Caco-2 (cell line): ENCODE measurements around the gene WDR31. TPM values are rescaled to one million over a fixed set of nuclear protein-coding genes. Genes with fewer than 3 reads are reported as not detected.
A peak's percentile ranks its signal among the peaks of the same experiment; 100 is the strongest.

ENCODE experiments used
- BruUV-seq: library from RNA; stranded (reverse); fragments of 400-500 nt; replicated peaks from 2 replicates; lab custom pipeline; 2021; lab: Mats Ljungman, UMichigan
- CTCF ChIA-PET: fragments of 300-600 bp; sonication (Branson Sonifier 250); formaldehyde crosslinking; loops from one replicate; lab custom pipeline; 2022; ENCODE audit warnings: antibody characterized with exemption; lab: Charles Lee
- POLR2A ChIA-PET: fragments of 300-600 bp; sonication (Branson Sonifier 250); formaldehyde crosslinking; loops from one replicate; lab custom pipeline; 2022; ENCODE audit warnings: antibody characterized with exemption; lab: Charles Lee
- DNase-seq, 2 experiments: peaks; one replicate each; pipeline versions ENCODE4 v3.0.0 to v3.0.0-alpha.2; 2020 to 2022
- H3K27me3 ChIP-seq: replicated peaks from 2 replicates; pipeline ENCODE4 v1.6.0; 2011; ENCODE audit warnings: low read length; ENCODE audit not compliant: control insufficient read depth, insufficient read depth
- H3K36me3 ChIP-seq: 2 replicates; pipeline ENCODE4 v1.5.1; 2011; ENCODE audit warnings: low read length; ENCODE audit not compliant: control insufficient read depth, insufficient read depth
- H3K4me1 ChIP-seq: fragments of 250-450 bp; sonication (Bioruptor Pico); 2 replicates; pipeline ENCODE4 v1.5.1; 2020; ENCODE audit warnings: mild to moderate bottlenecking
- H3K4me3 ChIP-seq: 2 replicates; pipeline ENCODE4 v1.5.1; 2011; ENCODE audit warnings: low read depth, mild to moderate bottlenecking, control low read depth, low read length
- H3K9me3 ChIP-seq: fragments of 250-450 bp; sonication (Bioruptor Pico); 2 replicates; pipeline ENCODE4 v1.5.1; 2020; ENCODE audit warnings: mild to moderate bottlenecking, moderate library complexity
- H3K27ac Mint-ChIP-seq: one replicate; pipeline ENCODE4 v1.8.0; 2022; ENCODE audit warnings: mixed read lengths; ENCODE audit not compliant: unreplicated experiment
- H3K27me3 Mint-ChIP-seq: one replicate; pipeline ENCODE4 v1.8.0; 2022; ENCODE audit warnings: mixed read lengths; ENCODE audit not compliant: insufficient read depth, unreplicated experiment
- H3K36me3 Mint-ChIP-seq: one replicate; pipeline ENCODE4 v1.8.0; 2022; ENCODE audit warnings: mild to moderate bottlenecking, mixed read lengths; ENCODE audit not compliant: insufficient read depth, unreplicated experiment
- H3K4me1 Mint-ChIP-seq: one replicate; pipeline ENCODE4 v1.8.0; 2022; ENCODE audit warnings: low read depth, mixed read lengths; ENCODE audit not compliant: unreplicated experiment
- H3K4me3 Mint-ChIP-seq: one replicate; pipeline ENCODE4 v1.8.0; 2022; ENCODE audit warnings: mild to moderate bottlenecking, moderate library complexity, mixed read lengths; ENCODE audit not compliant: unreplicated experiment
- H3K9me3 Mint-ChIP-seq: one replicate; pipeline ENCODE4 v1.8.0; 2022; ENCODE audit warnings: mixed read lengths; ENCODE audit not compliant: unreplicated experiment
- intact Hi-C: fragments of 100-400 bp; cut with micrococcal nuclease; formaldehyde crosslinking; loops from one replicate; pipeline ENCODE4 v1.10.0; 2022; ENCODE audit not compliant: unreplicated experiment
- total RNA-seq: library from RNA; stranded (reverse); gene quantifications from 2 replicates; pipeline ENCODE4 v1.2.3, GENCODE V29; 2022
- TF ChIP-seq, protein P1 (sequence below), 2 experiments: fragments of 200-600 bp in 1 of 2; IDR thresholded peaks; 1 replicate in 1 of 2; 2 replicates in 1 of 2; pipeline versions ENCODE4 v1.5.1 to v1.8.0; 2011 to 2022; ENCODE audit warnings: antibody characterized with exemption in 1 of 2, control low read depth in 1 of 2, inconsistent platforms in 1 of 2, low read depth in 1 of 2, low read length in 1 of 2, mild to moderate bottlenecking in 1 of 2, moderate library complexity in 1 of 2; ENCODE audit not compliant: insufficient read depth in 1 of 2, severe bottlenecking in 1 of 2, unreplicated experiment in 1 of 2

The WDR31 gene
- total RNA-seq, 1 experiment from 2014 or later: 1.9 TPM

DNA sequence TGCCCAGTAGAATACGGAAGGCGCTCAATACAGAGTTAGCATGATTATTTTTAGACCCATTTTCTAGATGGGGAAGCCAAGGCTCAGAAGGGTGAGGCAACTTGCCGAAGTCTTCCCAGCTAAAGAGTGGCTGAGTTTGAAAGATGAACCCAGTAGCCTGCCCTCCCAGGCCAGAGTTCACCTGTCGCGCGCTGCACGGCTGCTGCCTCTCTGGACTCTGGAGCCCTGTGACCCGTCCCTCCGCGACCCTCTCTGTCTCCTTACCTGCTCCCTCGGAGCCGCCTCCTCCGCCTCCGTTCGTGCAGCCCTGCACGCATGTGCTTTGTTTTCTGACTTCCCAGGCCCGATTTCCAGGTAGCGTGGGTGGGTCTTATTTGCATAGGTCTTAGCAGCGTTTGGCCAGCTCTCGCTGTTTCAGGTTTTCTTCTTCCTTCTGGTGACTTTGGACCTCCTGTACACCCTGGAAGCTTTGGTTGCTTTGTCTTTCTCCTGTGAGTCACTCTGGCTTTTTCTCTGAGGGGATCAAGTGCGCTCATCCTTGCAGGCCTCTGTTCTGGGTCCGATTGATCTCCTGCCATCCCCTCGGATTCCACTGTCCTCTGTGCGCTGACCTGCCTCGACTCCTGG lies 37.2 kb downstream of the WDR31 start, which contains the start of gene RNF183:
Gene RNF183, minus strand, starts transcription at position 585 of the 627 bp plus-strand sequence. CDS start 5,192 bp downstream, outside the sequence.
- ChIA-PET CTCF (interaction anchor here (0.5 to 1.0 kb wide), 2 partner anchors 28 to 30 kb away, joined by 3 to 4 read pairs; no protein-coding TSS in a partner anchor), POLR2A (interaction anchor here (1.2 kb wide), 1 partner anchor 107 kb away, joined by 4 read pairs; the partner anchor contains the start of genes C9orf43 and POLE3)
- H3K27me3 Mint-ChIP-seq: no peaks in the 10 kb centered on the region
- Histone ChIP-seq H3K4me1 (peaks cover 14% of the 10 kb centered on the region), H3K36me3 (no peaks in the 10 kb centered on the region), H3K27me3 (no peaks in the 10 kb centered on the region), H3K9me3 (no peaks in the 10 kb centered on the region), H3K4me3 (peak within 1 kb of the TSS; percentile 29)
- TF ChIP-seq, protein P1, sequence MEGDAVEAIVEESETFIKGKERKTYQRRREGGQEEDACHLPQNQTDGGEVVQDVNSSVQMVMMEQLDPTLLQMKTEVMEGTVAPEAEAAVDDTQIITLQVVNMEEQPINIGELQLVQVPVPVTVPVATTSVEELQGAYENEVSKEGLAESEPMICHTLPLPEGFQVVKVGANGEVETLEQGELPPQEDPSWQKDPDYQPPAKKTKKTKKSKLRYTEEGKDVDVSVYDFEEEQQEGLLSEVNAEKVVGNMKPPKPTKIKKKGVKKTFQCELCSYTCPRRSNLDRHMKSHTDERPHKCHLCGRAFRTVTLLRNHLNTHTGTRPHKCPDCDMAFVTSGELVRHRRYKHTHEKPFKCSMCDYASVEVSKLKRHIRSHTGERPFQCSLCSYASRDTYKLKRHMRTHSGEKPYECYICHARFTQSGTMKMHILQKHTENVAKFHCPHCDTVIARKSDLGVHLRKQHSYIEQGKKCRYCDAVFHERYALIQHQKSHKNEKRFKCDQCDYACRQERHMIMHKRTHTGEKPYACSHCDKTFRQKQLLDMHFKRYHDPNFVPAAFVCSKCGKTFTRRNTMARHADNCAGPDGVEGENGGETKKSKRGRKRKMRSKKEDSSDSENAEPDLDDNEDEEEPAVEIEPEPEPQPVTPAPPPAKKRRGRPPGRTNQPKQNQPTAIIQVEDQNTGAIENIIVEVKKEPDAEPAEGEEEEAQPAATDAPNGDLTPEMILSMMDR (IDR thresholded peaks at IDR 0.05; ENCODE audit: insufficient read depth in 1 of 2, low read depth in 1 of 2, low read length in 1 of 2, severe bottlenecking in 1 of 2, unreplicated experiment in 1 of 2): no peak
- peak within 1 kb of the TSS; percentile 93 for H3K27ac Mint-ChIP-seq
- no TSS peak for BruUV-seq
- H3K36me3 Mint-ChIP-seq: no peaks in the 10 kb centered on the region
- DNase-seq: peak; percentile 69 to 73
- no peaks in the 10 kb centered on the region for H3K9me3 Mint-ChIP-seq
- intact Hi-C loops: loop anchor here (2.0 kb wide), 1 partner anchor 28 kb away; the partner anchor contains the start of genes CDC26 and PRPF4
- peaks cover 18% of the 10 kb centered on the region for H3K4me1 Mint-ChIP-seq
- peak within 1 kb of the TSS; percentile 76 for H3K4me3 Mint-ChIP-seq

DNA sequence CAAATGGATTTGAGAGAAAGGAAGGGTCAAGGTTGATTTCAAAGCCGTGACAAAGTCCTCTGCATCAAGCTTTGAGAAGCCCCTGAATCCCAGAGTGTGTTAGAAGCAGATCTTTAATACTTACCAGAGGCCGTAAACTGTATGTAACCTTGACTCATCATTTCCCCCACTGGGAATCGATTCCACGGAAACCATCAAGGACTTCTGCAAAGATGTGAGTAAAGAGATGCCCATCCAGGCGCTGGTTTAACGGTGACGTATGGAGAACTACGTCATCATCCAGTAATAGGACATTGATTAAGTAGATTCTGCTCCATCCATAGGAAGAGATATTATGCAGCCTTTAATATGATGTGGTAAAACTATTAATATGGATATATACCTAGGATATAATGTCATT lies 38.5 kb downstream of the WDR31 start:
- Mint-ChIP-seq H3K9me3 (no peaks in the 10 kb centered on the region), H3K27ac (no peak overlapping the region), H3K36me3 (no peaks in the 10 kb centered on the region), H3K4me3 (no peak overlapping the region), H3K4me1 (peaks cover 24% of the 10 kb centered on the region), H3K27me3 (no peaks in the 10 kb centered on the region)
- TSS peak; percentile 47 for BruUV-seq
- Histone ChIP-seq H3K27me3 (no peaks in the 10 kb centered on the region), H3K4me3 (no peak overlapping the region), H3K36me3 (no peaks in the 10 kb centered on the region), H3K4me1 (peaks cover 14% of the 10 kb centered on the region), H3K9me3 (no peaks in the 10 kb centered on the region)
- TF ChIP-seq, protein P1 (IDR thresholded peaks at IDR 0.05; ENCODE audit: insufficient read depth in 1 of 2, low read depth in 1 of 2, low read length in 1 of 2, severe bottlenecking in 1 of 2, unreplicated experiment in 1 of 2): no peak
- ChIA-PET POLR2A (no interaction called here), CTCF (no interaction called here)
- intact Hi-C loops: no loop called here
- DNase-seq: no peak

DNA sequence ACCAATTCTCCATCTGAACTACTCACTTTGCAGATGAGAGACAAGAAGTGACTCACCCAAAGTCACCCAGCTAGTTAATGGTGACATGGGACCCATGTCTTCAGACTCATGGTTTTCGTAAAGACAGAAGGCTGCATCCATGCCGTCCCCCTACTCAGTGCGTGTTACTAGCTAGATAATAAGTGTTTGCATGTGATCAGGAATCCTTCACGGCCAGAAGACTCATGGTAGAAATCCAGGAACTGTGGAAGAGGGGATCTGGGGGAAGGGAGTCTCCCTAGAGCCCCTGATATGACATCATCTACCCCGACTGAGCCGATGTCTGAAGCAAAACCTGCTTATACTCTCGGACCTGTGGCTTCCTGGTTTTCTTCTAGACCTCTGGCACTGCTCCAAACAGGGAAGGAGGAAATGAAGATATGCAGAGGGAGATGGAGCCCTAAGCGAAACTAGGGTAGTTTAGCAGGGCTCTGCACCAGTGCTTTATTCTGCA lies 40.2 kb downstream of the WDR31 start:
- TF ChIP-seq, protein P1 (IDR thresholded peaks at IDR 0.05; ENCODE audit: insufficient read depth in 1 of 2, low read depth in 1 of 2, low read length in 1 of 2, severe bottlenecking in 1 of 2, unreplicated experiment in 1 of 2): no peak
- Mint-ChIP-seq H3K4me3 (no peak overlapping the region), H3K27ac (no peak overlapping the region), H3K4me1 (peaks cover 24% of the 10 kb centered on the region), H3K27me3 (no peaks in the 10 kb centered on the region), H3K9me3 (no peaks in the 10 kb centered on the region), H3K36me3 (no peaks in the 10 kb centered on the region)
- ChIA-PET POLR2A (no interaction called here), CTCF (no interaction called here)
- Histone ChIP-seq H3K27me3 (no peaks in the 10 kb centered on the region), H3K4me3 (no peak overlapping the region), H3K9me3 (no peaks in the 10 kb centered on the region), H3K36me3 (no peaks in the 10 kb centered on the region), H3K4me1 (peaks cover 14% of the 10 kb centered on the region)
- intact Hi-C loops: no loop called here
- no peak for DNase-seq
- BruUV-seq: no TSS peak
